OCI-LY7 (cell line): ENCODE measurements around the gene CCDC9B. TPM values are rescaled to one million over a fixed set of nuclear protein-coding genes. Genes with fewer than 3 reads are reported as not detected.

ENCODE experiments used
- BruUV-seq: library from RNA; stranded (reverse); fragments of 400-500 nt; replicated peaks from 2 replicates; lab custom pipeline; 2021; lab: Mats Ljungman, UMichigan
- CTCF ChIA-PET: fragments of 300-600 bp; sonication (Branson Sonifier 250); formaldehyde crosslinking; loops from one replicate; lab custom pipeline; 2022; ENCODE audit warnings: antibody characterized with exemption; ENCODE audit not compliant: unreplicated experiment; lab: Charles Lee
- POLR2A ChIA-PET: fragments of 300-600 bp; sonication (Branson Sonifier 250); formaldehyde crosslinking; loops from one replicate; lab custom pipeline; 2022; ENCODE audit warnings: antibody characterized with exemption; lab: Charles Lee
- DNase-seq: peaks from one replicate; pipeline ENCODE4 v3.0.0-alpha.2; 2015; ENCODE audit warnings: low spot score
- H2AFZ ChIP-seq: fragments of 200-600 bp; sonication (generic), shearing (Covaris generic); 2 replicates; pipeline ENCODE4 v1.6.1; 2014; ENCODE audit warnings: mild to moderate bottlenecking, antibody characterized with exemption, low read length, moderate library complexity
- H3K27ac ChIP-seq: fragments of 200-600 bp; sonication (generic); 2 replicates; pipeline ENCODE4 v1.5.1; 2014; ENCODE audit warnings: mixed run types, low read depth, mild to moderate bottlenecking, moderate library complexity, low read length, inconsistent platforms; ENCODE audit not compliant: poor library complexity, severe bottlenecking
- H3K36me3 ChIP-seq: fragments of 200-600 bp; sonication (generic); 2 replicates; pipeline ENCODE4 v1.6.1; 2014; ENCODE audit warnings: mild to moderate bottlenecking, antibody characterized with exemption, low read length, moderate library complexity, mixed read lengths; ENCODE audit not compliant: insufficient read depth
- H3K4me1 ChIP-seq: fragments of 200-600 bp; sonication (generic); 2 replicates; pipeline ENCODE4 v1.5.1; 2014; ENCODE audit warnings: mild to moderate bottlenecking, low read length; ENCODE audit not compliant: insufficient read depth, poor library complexity, severe bottlenecking
- H3K4me2 ChIP-seq: fragments of 200-600 bp; sonication (generic); 2 replicates; pipeline ENCODE4 v1.6.1; 2014; ENCODE audit warnings: mild to moderate bottlenecking, low read length
- H3K4me3 ChIP-seq: fragments of 200-600 bp; sonication (generic); 2 replicates; pipeline ENCODE4 v1.5.1; 2014; ENCODE audit warnings: mild to moderate bottlenecking, low read depth, low read length; ENCODE audit not compliant: poor library complexity, severe bottlenecking
- H3K79me2 ChIP-seq: fragments of 200-600 bp; sonication (generic); 2 replicates; pipeline ENCODE4 v1.6.1; 2016; ENCODE audit warnings: low read depth, mild to moderate bottlenecking, low read length, moderate library complexity, mixed read lengths; ENCODE audit not compliant: insufficient read depth
- H3K9me2 ChIP-seq: fragments of 200-600 bp; sonication (generic); 2 replicates; pipeline ENCODE4 v1.6.1; 2016; ENCODE audit warnings: mild to moderate bottlenecking, low read length, mixed read lengths; ENCODE audit not compliant: insufficient read depth
- H3K9me3 ChIP-seq: fragments of 200-600 bp; sonication (generic); 2 replicates; pipeline ENCODE4 v1.6.1; 2014; ENCODE audit warnings: mild to moderate bottlenecking, mixed run types, low read length, mixed read lengths
- H4K20me1 ChIP-seq: fragments of 200-600 bp; sonication (generic); 2 replicates; pipeline ENCODE4 v1.6.1; 2014; ENCODE audit warnings: mild to moderate bottlenecking, antibody characterized with exemption, low read length, moderate library complexity, mixed read lengths; ENCODE audit not compliant: insufficient read depth
- EZH2phosphoT487 ChIP-seq: fragments of 200-600 bp; sonication (generic); IDR thresholded peaks from 2 replicates; pipeline ENCODE4 v1.6.1; 2018; ENCODE audit warnings: low read depth, borderline replicate concordance, mild to moderate bottlenecking, mixed run types, antibody characterized with exemption, low read length, moderate library complexity, mixed read lengths
- intact Hi-C: fragments of 100-400 bp; cut with micrococcal nuclease; formaldehyde crosslinking; loops from one replicate; pipeline ENCODE4 v1.10.0; 2022; ENCODE audit not compliant: unreplicated experiment
- total RNA-seq, 2 experiments: library from RNA; depleted of rRNA in 1 of 2; stranded (reverse); fragments of >200 nt in 1 of 2; shearing (Covaris generic) in 1 of 2; gene quantifications; 2 replicates each; pipeline ENCODE4 v1.2.3, GENCODE V29; 2014 to 2022
- TF ChIP-seq, protein P1 (sequence below): fragments of 200-600 bp; sonication (generic); conservative IDR thresholded peaks from 2 replicates; pipeline ENCODE4 v1.5.1; 2014; ENCODE audit warnings: mild to moderate bottlenecking, antibody characterized with exemption, low read length, moderate library complexity, mixed read lengths

CCDC9B gene
- total RNA-seq, 2 experiments from 2014 or later, result 1.4 TPM; not detected in 1

DNA sequence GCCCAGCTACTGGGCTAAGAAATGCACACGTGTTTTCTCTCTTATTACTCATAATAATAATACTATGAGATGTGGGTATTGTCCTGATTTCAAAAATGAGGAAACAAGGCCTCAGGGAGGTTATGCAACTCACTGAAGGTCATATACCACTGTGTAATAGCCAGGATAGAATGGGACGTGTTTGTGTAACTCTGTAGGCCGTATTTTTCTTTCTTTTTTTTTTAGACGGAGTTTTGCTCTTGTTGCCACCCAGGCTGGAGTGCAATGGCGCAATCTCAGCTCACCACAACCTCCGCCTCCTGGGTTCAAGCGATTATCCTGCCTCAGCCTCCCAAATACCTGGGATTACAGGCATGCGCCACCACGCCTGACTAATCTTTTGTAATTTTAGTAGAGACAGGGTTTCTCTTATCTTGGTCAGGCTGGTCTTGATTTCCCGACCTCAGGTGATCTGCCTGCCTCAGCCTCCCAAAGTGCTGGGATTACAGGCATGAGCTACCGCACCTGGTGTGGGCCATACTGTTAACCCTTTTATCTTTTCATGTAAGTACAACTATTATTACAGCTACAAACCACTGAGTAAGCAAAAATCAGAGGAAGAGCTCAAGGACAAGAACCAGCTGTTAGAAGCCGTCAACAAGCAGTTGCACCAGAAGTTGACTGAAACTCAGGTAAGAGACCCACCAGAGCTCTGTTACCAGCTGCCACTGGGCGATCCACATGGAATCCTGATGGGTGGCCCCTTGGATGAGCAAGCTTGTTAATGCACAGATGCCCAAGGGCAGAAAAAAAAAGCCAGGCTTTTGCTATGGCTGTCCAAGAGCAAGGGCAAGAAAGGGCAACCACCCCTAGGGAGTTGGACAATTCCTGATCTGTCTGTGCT, 48.4 kb upstream of the CCDC9B start:
- ChIA-PET POLR2A (interaction anchor here (0.5 kb wide), 1 partner anchor 209 kb away, joined by 3 read pairs; no protein-coding TSS in a partner anchor), CTCF (interaction anchor here (0.9 kb wide), 1 partner anchor 9 kb away, joined by 3 read pairs; no protein-coding TSS in a partner anchor)
- peaks cover 11% of the 10 kb centered on the region for H3K4me1 ChIP-seq
- TF ChIP-seq, protein P1, sequence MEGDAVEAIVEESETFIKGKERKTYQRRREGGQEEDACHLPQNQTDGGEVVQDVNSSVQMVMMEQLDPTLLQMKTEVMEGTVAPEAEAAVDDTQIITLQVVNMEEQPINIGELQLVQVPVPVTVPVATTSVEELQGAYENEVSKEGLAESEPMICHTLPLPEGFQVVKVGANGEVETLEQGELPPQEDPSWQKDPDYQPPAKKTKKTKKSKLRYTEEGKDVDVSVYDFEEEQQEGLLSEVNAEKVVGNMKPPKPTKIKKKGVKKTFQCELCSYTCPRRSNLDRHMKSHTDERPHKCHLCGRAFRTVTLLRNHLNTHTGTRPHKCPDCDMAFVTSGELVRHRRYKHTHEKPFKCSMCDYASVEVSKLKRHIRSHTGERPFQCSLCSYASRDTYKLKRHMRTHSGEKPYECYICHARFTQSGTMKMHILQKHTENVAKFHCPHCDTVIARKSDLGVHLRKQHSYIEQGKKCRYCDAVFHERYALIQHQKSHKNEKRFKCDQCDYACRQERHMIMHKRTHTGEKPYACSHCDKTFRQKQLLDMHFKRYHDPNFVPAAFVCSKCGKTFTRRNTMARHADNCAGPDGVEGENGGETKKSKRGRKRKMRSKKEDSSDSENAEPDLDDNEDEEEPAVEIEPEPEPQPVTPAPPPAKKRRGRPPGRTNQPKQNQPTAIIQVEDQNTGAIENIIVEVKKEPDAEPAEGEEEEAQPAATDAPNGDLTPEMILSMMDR, result no peak
- TF ChIP-seq EZH2phosphoT487, result no peak
- no peak overlapping the region for H3K4me3 ChIP-seq
- no peak for DNase-seq
- H3K9me2 ChIP-seq, result no peaks in the 10 kb centered on the region
- no TSS peak for BruUV-seq
- no peaks in the 10 kb centered on the region for H3K9me3 ChIP-seq
- no peak overlapping the region for H2AFZ ChIP-seq
- H3K27ac ChIP-seq, result no peak overlapping the region
- H3K79me2 ChIP-seq, result peaks cover 16% of the 10 kb centered on the region
- no peak overlapping the region for H3K4me2 ChIP-seq
- H4K20me1 ChIP-seq, result no peaks in the 10 kb centered on the region
- H3K36me3 ChIP-seq, result peaks cover 99% of the 10 kb centered on the region
- intact Hi-C loops, result no loop called here

DNA sequence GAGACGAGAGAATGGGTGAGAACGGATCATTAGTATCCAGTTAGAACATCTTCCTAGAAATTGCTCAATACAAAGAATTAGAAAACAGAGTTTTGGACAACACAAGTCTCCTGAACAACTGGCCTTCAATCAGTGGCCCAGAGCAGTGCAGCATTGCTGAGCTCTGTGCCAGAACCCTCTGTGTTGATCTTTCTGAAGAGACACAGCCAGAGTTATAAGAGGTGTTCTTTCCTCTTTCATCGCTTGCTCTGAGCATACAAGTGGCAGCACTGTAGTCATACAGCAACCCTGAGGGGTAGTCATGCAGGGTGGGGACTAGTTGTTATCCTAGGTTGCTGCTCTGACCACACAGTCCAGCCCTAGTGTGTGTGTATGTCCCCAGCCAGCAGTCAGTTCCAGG, 45.7 kb upstream of the CCDC9B start:
- no peak for DNase-seq
- BruUV-seq, result no TSS peak
- Histone ChIP-seq H4K20me1 (no peaks in the 10 kb centered on the region), H3K4me3 (no peak overlapping the region), H3K4me1 (peaks cover 16% of the 10 kb centered on the region), H3K36me3 (peaks cover 72% of the 10 kb centered on the region), H3K27ac (no peak overlapping the region), H3K4me2 (no peak overlapping the region), H3K9me2 (no peaks in the 10 kb centered on the region), H2AFZ (no peak overlapping the region), H3K79me2 (peaks cover 29% of the 10 kb centered on the region), H3K9me3 (no peaks in the 10 kb centered on the region)
- ChIA-PET POLR2A (interaction anchor here (0.6 to 1.2 kb wide), 2 partner anchors 24 to 174 kb away, joined by 3 read pairs; no protein-coding TSS in a partner anchor), CTCF (no interaction called here)
- no peak for TF ChIP-seq EZH2phosphoT487
- TF ChIP-seq, protein P1, result no peak
- intact Hi-C loops, result no loop called here
